ENCODE data around the gene GPHN.
"Not testable (repeated sequence)": the region's sequence is repeated elsewhere in the genome, so short reads cannot be mapped to it uniquely, and the experiment has no call there.

The GPHN gene

DNA sequence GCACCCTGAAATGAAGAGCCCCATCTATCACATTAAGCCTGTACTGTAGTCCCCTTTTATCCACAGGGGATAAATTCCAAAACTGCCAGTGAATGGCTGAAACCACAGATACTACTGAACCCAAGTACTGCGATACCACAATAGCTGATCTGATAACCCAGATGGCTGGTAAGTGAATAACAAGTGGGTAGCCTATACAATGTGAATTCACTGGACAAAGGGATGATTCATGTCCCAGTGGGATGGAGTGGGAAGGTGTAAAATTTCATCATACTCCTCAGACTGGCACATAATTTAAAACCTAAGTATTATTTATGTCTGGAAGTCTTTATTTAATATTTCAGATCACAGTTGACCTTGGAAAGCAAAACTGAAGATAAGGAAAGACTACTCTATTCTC is 201.3 kb downstream of the GPHN start:
- no CpG with 5 or more reads among the region's 1 CpG for WGBS (ENCODE audit: extremely low coverage, insufficient coverage, insufficient read length)
- Histone ChIP-seq H2BK5ac (ENCODE audit: low read depth, low read length, poor library complexity) (no peak overlapping the region), H3K4me3 (ENCODE audit: low read depth, low read length) (no peak overlapping the region), H3K36me3 (ENCODE audit: control insufficient read depth in 1 of 2, insufficient read depth in 2 of 2, low read length in 2 of 2) (no peaks in the 10 kb centered on the region), H2BK120ac (ENCODE audit: insufficient read depth, low read length, poor library complexity) (no peak overlapping the region), H3K4me1 (ENCODE audit: control insufficient read depth in 1 of 2, insufficient read depth in 2 of 2, low read length in 2 of 2) (no peaks in the 10 kb centered on the region), H4K91ac (ENCODE audit: low read depth, low read length) (no peak overlapping the region), H2AFZ (ENCODE audit: insufficient read depth, low read length, poor library complexity) (no peak overlapping the region), H3K23ac (ENCODE audit: low read length) (no peak overlapping the region), H3K14ac (ENCODE audit: low read length) (no peak overlapping the region), H3K27me3 (ENCODE audit: insufficient read depth, low read length) (no peaks in the 10 kb centered on the region), H3K27ac (ENCODE audit: low read depth, low read length) (no peak overlapping the region), H3K4ac (ENCODE audit: low read depth, low read length) (no peak overlapping the region), H3K4me2 (ENCODE audit: low read length) (no peak overlapping the region), H3K18ac (ENCODE audit: low read length) (no peak overlapping the region), H4K8ac (ENCODE audit: low read depth, low read length) (no peak overlapping the region), H3K79me1 (ENCODE audit: low read length) (no peaks in the 10 kb centered on the region), H3K9me3 (ENCODE audit: insufficient read depth, low read depth, low read length) (no peaks in the 10 kb centered on the region), H3K79me2 (ENCODE audit: control insufficient read depth, insufficient read depth, low read length, poor library complexity) (no peaks in the 10 kb centered on the region), H2BK12ac (ENCODE audit: low read length) (no peak overlapping the region), H4K12ac (ENCODE audit: low read depth, low read length) (no peak overlapping the region), H2AK5ac (ENCODE audit: low read length) (no peak overlapping the region), H3K9ac (ENCODE audit: low read length) (no peak overlapping the region)
- no peak for DNase-seq

DNA sequence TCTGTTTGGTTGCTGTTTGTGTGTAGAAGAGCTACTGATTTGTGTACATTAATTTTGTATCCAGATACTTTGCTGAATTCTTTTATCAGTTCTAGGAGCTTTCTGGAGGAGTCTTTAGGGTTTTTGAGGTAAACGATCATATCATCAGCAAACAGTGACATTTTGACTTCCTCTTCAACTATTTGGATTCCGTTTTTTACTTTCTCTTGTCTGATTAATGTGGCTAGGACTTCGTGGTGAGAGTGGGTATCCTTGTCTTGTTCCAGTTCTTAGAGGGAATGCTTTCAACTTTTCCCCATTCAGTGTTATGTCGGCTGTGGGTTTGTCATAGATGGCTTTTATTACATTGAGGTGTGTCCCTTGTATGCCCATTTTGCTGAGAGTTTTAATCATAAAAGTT is 206.3 kb downstream of the GPHN start:
- no CpG with 5 or more reads among the region's 4 CpGs for WGBS (ENCODE audit: extremely low coverage, insufficient coverage, insufficient read length)
- H3K4ac ChIP-seq (ENCODE audit: low read depth, low read length); H3K4me3 ChIP-seq (ENCODE audit: low read depth, low read length); H4K8ac ChIP-seq (ENCODE audit: low read depth, low read length); H3K4me1 ChIP-seq (ENCODE audit: control insufficient read depth in 1 of 2, insufficient read depth in 2 of 2, low read length in 2 of 2); H3K79me1 ChIP-seq (ENCODE audit: low read length); H2BK120ac ChIP-seq (ENCODE audit: insufficient read depth, low read length, poor library complexity); H2BK5ac ChIP-seq (ENCODE audit: low read depth, low read length, poor library complexity); H3K18ac ChIP-seq (ENCODE audit: low read length); H3K4me2 ChIP-seq (ENCODE audit: low read length); H4K12ac ChIP-seq (ENCODE audit: low read depth, low read length); H3K14ac ChIP-seq (ENCODE audit: low read length); H3K27ac ChIP-seq (ENCODE audit: low read depth, low read length); DNase-seq; H4K91ac ChIP-seq (ENCODE audit: low read depth, low read length); H3K9me3 ChIP-seq (ENCODE audit: insufficient read depth, low read depth, low read length); H2AFZ ChIP-seq (ENCODE audit: insufficient read depth, low read length, poor library complexity); H2BK12ac ChIP-seq (ENCODE audit: low read length); H3K27me3 ChIP-seq (ENCODE audit: insufficient read depth, low read length); H2AK5ac ChIP-seq (ENCODE audit: low read length); H3K9ac ChIP-seq (ENCODE audit: low read length); H3K23ac ChIP-seq (ENCODE audit: low read length); H3K36me3 ChIP-seq (ENCODE audit: control insufficient read depth in 1 of 2, insufficient read depth in 2 of 2, low read length in 2 of 2); H3K79me2 ChIP-seq (ENCODE audit: control insufficient read depth, insufficient read depth, low read length, poor library complexity): not testable (repeated sequence)

DNA sequence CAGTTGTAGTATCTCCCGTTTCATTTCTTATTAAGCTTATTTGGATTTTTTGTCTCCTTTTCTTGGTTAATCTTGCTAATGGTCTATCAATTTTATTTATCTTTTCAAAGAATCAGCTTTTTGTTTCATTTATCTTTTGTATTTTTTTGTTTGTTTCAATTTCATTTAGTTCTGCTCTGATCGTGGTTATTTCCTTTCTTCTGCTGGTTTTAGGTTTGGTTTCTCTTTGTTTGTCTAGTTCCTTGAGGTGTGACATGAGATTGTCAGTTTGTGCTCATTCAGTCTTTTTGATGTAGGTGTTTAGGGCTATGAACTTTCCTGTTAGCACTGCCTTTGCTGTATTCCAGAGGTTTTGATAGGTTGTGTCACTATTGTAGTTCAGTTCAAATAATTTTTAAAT is 207.4 kb downstream of the GPHN start:
- H3K79me1 ChIP-seq (ENCODE audit: low read length); DNase-seq; H2BK5ac ChIP-seq (ENCODE audit: low read depth, low read length, poor library complexity); H3K4me1 ChIP-seq (ENCODE audit: control insufficient read depth in 1 of 2, insufficient read depth in 2 of 2, low read length in 2 of 2); H4K12ac ChIP-seq (ENCODE audit: low read depth, low read length); H3K36me3 ChIP-seq (ENCODE audit: control insufficient read depth in 1 of 2, insufficient read depth in 2 of 2, low read length in 2 of 2); H3K27me3 ChIP-seq (ENCODE audit: insufficient read depth, low read length); H3K14ac ChIP-seq (ENCODE audit: low read length); H3K4ac ChIP-seq (ENCODE audit: low read depth, low read length); H3K79me2 ChIP-seq (ENCODE audit: control insufficient read depth, insufficient read depth, low read length, poor library complexity); H2BK12ac ChIP-seq (ENCODE audit: low read length); H2AFZ ChIP-seq (ENCODE audit: insufficient read depth, low read length, poor library complexity); H2AK5ac ChIP-seq (ENCODE audit: low read length); H3K18ac ChIP-seq (ENCODE audit: low read length); H4K8ac ChIP-seq (ENCODE audit: low read depth, low read length); H3K27ac ChIP-seq (ENCODE audit: low read depth, low read length); H3K4me2 ChIP-seq (ENCODE audit: low read length); H3K9ac ChIP-seq (ENCODE audit: low read length); H2BK120ac ChIP-seq (ENCODE audit: insufficient read depth, low read length, poor library complexity); H3K4me3 ChIP-seq (ENCODE audit: low read depth, low read length); H3K23ac ChIP-seq (ENCODE audit: low read length); H3K9me3 ChIP-seq (ENCODE audit: insufficient read depth, low read depth, low read length); H4K91ac ChIP-seq (ENCODE audit: low read depth, low read length): not testable (repeated sequence)
- WGBS (ENCODE audit: extremely low coverage, insufficient coverage, insufficient read length): no CpG with 5 or more reads among the region's 2 CpGs

DNA sequence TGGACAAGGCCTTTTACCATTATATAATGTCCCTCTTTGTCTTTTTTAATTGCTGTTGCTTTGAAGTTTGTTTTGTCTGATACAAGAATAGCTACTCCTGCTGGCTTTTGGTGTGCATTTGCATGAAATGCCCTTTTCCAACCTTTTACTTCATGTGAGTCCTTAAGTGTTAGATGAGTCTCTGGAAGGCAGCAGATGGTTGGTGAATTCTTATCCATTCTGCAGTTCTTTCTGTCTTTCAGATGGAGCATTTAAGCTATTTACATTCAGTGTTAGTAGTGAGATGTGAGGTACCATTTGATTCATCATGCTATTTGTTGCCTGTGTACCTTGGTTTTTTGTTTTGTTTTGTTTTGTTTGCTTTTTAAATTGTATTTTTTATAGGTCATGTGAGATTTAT is 208.3 kb downstream of the GPHN start:
- no peak overlapping the region for H4K8ac ChIP-seq (ENCODE audit: low read depth, low read length)
- H3K9me3 ChIP-seq (ENCODE audit: insufficient read depth, low read depth, low read length): no peaks in the 10 kb centered on the region
- no peaks in the 10 kb centered on the region for H3K36me3 ChIP-seq (ENCODE audit: control insufficient read depth in 1 of 2, insufficient read depth in 2 of 2, low read length in 2 of 2)
- no peak overlapping the region for H4K91ac ChIP-seq (ENCODE audit: low read depth, low read length)
- H2BK120ac ChIP-seq (ENCODE audit: insufficient read depth, low read length, poor library complexity): no peak overlapping the region
- no peak for DNase-seq
- no peak overlapping the region for H3K23ac ChIP-seq (ENCODE audit: low read length)
- H3K9ac ChIP-seq (ENCODE audit: low read length): no peak overlapping the region
- H3K14ac ChIP-seq (ENCODE audit: low read length): no peak overlapping the region
- H3K27me3 ChIP-seq (ENCODE audit: insufficient read depth, low read length): no peaks in the 10 kb centered on the region
- H3K79me2 ChIP-seq (ENCODE audit: control insufficient read depth, insufficient read depth, low read length, poor library complexity): no peaks in the 10 kb centered on the region
- no peak overlapping the region for H4K12ac ChIP-seq (ENCODE audit: low read depth, low read length)
- H3K4ac ChIP-seq (ENCODE audit: low read depth, low read length): no peak overlapping the region
- no peak overlapping the region for H2AFZ ChIP-seq (ENCODE audit: insufficient read depth, low read length, poor library complexity)
- no peak overlapping the region for H3K4me3 ChIP-seq (ENCODE audit: low read depth, low read length)
- H2AK5ac ChIP-seq (ENCODE audit: low read length): no peak overlapping the region
- H2BK12ac ChIP-seq (ENCODE audit: low read length): no peak overlapping the region
- no peaks in the 10 kb centered on the region for H3K79me1 ChIP-seq (ENCODE audit: low read length)
- H3K27ac ChIP-seq (ENCODE audit: low read depth, low read length): no peak overlapping the region
- H3K18ac ChIP-seq (ENCODE audit: low read length): no peak overlapping the region
- H3K4me2 ChIP-seq (ENCODE audit: low read length): no peak overlapping the region
- H3K4me1 ChIP-seq (ENCODE audit: control insufficient read depth in 1 of 2, insufficient read depth in 2 of 2, low read length in 2 of 2): no peaks in the 10 kb centered on the region
- no peak overlapping the region for H2BK5ac ChIP-seq (ENCODE audit: low read depth, low read length, poor library complexity)

All from trophoblast cell (in vitro differentiated cells and primary cell).